Upper lobe of left lung (tissue), 6 donors: ENCODE measurements around the gene WTAP. TPM values are rescaled to one million over a fixed set of nuclear protein-coding genes. Genes with fewer than 3 reads are reported as not detected.

ENCODE experiments used
- ATAC-seq, 2 donors: fragments of 200-7000 bp; cut with Tn5 transposase; one replicate each; pipeline ENCODE4 v1.9.1; 2022; ENCODE audit warnings: mild to moderate bottlenecking in 2 of 2, moderate library complexity in 2 of 2; ENCODE audit not compliant: low FRiP score in 2 of 2
- DNase-seq, 2 donors: peaks; one replicate each; pipeline ENCODE4 v3.0.0-alpha.2; 2019 to 2020
- H3K27ac ChIP-seq, 4 donors: fragments of 200-600 bp; sonication (generic); one replicate each; pipeline ENCODE4 v1.5.1; 2016 to 2019
- H3K27me3 ChIP-seq, 4 donors: fragments of 200-600 bp; sonication (generic); one replicate each; pipeline ENCODE4 v1.5.1; 2017 to 2019
- H3K36me3 ChIP-seq, 4 donors: fragments of 200-600 bp; sonication (generic); one replicate each; pipeline ENCODE4 v1.5.1; 2016 to 2019
- H3K4me1 ChIP-seq, 4 donors: fragments of 200-600 bp; sonication (generic); one replicate each; pipeline ENCODE4 v1.5.1; 2018 to 2019
- H3K4me3 ChIP-seq, 4 donors: fragments of 200-600 bp; sonication (generic); one replicate each; pipeline ENCODE4 v1.5.1; 2017 to 2019; ENCODE audit warnings: mild to moderate bottlenecking in 2 of 4, moderate library complexity in 1 of 4
- H3K9me3 ChIP-seq, 4 donors: fragments of 200-600 bp; sonication (generic); one replicate each; pipeline ENCODE4 v1.5.1; 2018 to 2019
- CTCF ChIP-seq, 6 experiments: fragments of 450-650 bp in 4 of 6; fragments of 200-600 bp in 2 of 6; sonication (generic) in 2 of 6; IDR thresholded peaks; one replicate each; pipeline ENCODE4 v1.5.1; 2016 to 2019; ENCODE audit warnings: antibody characterized with exemption in 6 of 6
- EP300 ChIP-seq, 4 donors: sonication (generic); formaldehyde crosslinking; IDR thresholded peaks; one replicate each; pipeline ENCODE4 v1.5.1; 2017; ENCODE audit warnings: antibody characterized with exemption in 4 of 4, control low read depth in 2 of 4
- POLR2A ChIP-seq, 4 donors: fragments of 450-650 bp; IDR thresholded peaks; one replicate each; pipeline ENCODE4 v1.5.1; 2016 to 2017; ENCODE audit warnings: antibody characterized with exemption in 4 of 4, mild to moderate bottlenecking in 2 of 4
- POLR2AphosphoS5 ChIP-seq, 2 donors: sonication (generic); formaldehyde crosslinking; IDR thresholded peaks; one replicate each; pipeline ENCODE4 v1.5.1; 2017; ENCODE audit warnings: antibody characterized with exemption in 2 of 2
- WGBS, 2 donors: methylation state at CpG; one replicate each; pipeline ENCODE4 v1.1.5; 2017 to 2018; 5-methylcytosine and 5-hydroxymethylcytosine counted together
- total RNA-seq, 6 donors: library from RNA; depleted of rRNA in 4 of 6; stranded (reverse); fragments of >200 nt in 4 of 6; gene quantifications; one replicate each; pipeline versions ENCODE4 v1.1.0 to v1.2.1, GENCODE V29; 2016 to 2021
- donor health status: DM: no; HTN: no; CAD: no; lungs with moderate emphysema.
- donor health status: DM: no; HTN: yes; CAD: no; lungs with severe emphysema.

The WTAP gene
- total RNA-seq = 100 to 1,000 TPM in 2 of 6 donors, 10 to 100 TPM in 4; 67.0 to 123 (median 90.6) TPM

GRCh38 chr6:159726918-159727716 is at the start of gene WTAP:
TSS of gene WTAP (plus strand) at chr6:159727506. CDS start at chr6:159736266, 8,760 bp downstream.
- ATAC-seq (peak; percentile 97 to 99), DNase-seq (peak; percentile 97 to 99)
- Histone ChIP-seq H3K36me3 (no peaks in the 10 kb centered on the region), H3K27ac (peak within 1 kb of the TSS; percentile 99 to 100 (median 100)), H3K27me3 (no peaks in the 10 kb centered on the region), H3K4me3 (peak within 1 kb of the TSS; percentile 69 to 85 (median 78)), H3K4me1 (peaks cover 35 to 54% (median 44%) of the 10 kb centered on the region in 4 donors), H3K9me3 (no peaks in the 10 kb centered on the region)
- 0% methylated on average over 6 to 10 of the region's 93 CpGs for WGBS, 2 donors
- TF ChIP-seq EP300 (IDR thresholded peaks at IDR 0.05) (peak in 2 of 4 donors; percentile 34 to 60), CTCF (IDR thresholded peaks at IDR 0.05) (peak in 2 of 6 experiments; percentile 14 to 26), POLR2AphosphoS5 (IDR thresholded peaks at IDR 0.05) (peak; percentile 97 to 98), POLR2A (IDR thresholded peaks at IDR 0.05) (peak in 3 of 4 donors; percentile 80 to 92 (median 87))

- Histone ChIP-seq H3K9me3 (no peaks in the 10 kb centered on the region), H3K36me3 (peaks cover 0 to 60% (median 19%) of the 10 kb centered on the region in 4 donors), H3K4me3 (no peak overlapping the region), H3K4me1 (peaks cover 10 to 27% (median 19%) of the 10 kb centered on the region in 4 donors), H3K27me3 (no peaks in the 10 kb centered on the region), H3K27ac (no peak overlapping the region)
- no peak for TF ChIP-seq CTCF (IDR thresholded peaks at IDR 0.05)
- peak in 1 of 4 donors; percentile 30 for TF ChIP-seq POLR2A (IDR thresholded peaks at IDR 0.05)
- 94 to 100% methylated on average over 5 of the region's 5 CpGs for WGBS, 2 donors
- no peak for DNase-seq
- ATAC-seq = peak in 1 of 2 donors; percentile 39
These were observed 49.7 kb upstream of the WTAP start for GRCh38 chr6:159677506-159678165.

- H3K36me3 ChIP-seq = peaks cover 0 to 69% (median 21%) of the 10 kb centered on the region in 4 donors
- ATAC-seq = no peak
These were observed 48.7 kb upstream of the WTAP start for GRCh38 chr6:159678574-159678973.

GRCh38 chr6:159679091-159680077 is 47.9 kb upstream of the WTAP start:
- Histone ChIP-seq H3K36me3 (peaks cover 0 to 77% (median 26%) of the 10 kb centered on the region in 4 donors), H3K4me1 (peaks cover 15 to 41% (median 28%) of the 10 kb centered on the region in 4 donors), H3K9me3 (no peaks in the 10 kb centered on the region), H3K27ac (peak overlapping the region; percentile 31 to 65 (median 48)), H3K27me3 (no peaks in the 10 kb centered on the region), H3K4me3 (no peak overlapping the region)
- TF ChIP-seq POLR2A (IDR thresholded peaks at IDR 0.05) = no peak
- TF ChIP-seq EP300 (IDR thresholded peaks at IDR 0.05) = no peak
- no peak for TF ChIP-seq CTCF (IDR thresholded peaks at IDR 0.05)
- no peak for TF ChIP-seq POLR2AphosphoS5 (IDR thresholded peaks at IDR 0.05)
- ATAC-seq = peak in 1 of 2 donors; percentile 51
- no peak for DNase-seq
- 52% methylated on average over 5 of the region's 5 CpGs for WGBS, 2 donors

More at GRCh38 chr6:159678574-159678973, 48.7 kb upstream of the WTAP start:
- peaks cover 15 to 36% (median 21%) of the 10 kb centered on the region in 4 donors for H3K4me1 ChIP-seq
- H3K4me3 ChIP-seq = no peak overlapping the region
- no peak overlapping the region for H3K27ac ChIP-seq
- 93 to 98% methylated on average over 3 of the region's 3 CpGs for WGBS, 2 donors
- DNase-seq = no peak
- no peak for TF ChIP-seq EP300 (IDR thresholded peaks at IDR 0.05)
- peak in 1 of 2 donors; percentile 10 for TF ChIP-seq POLR2AphosphoS5 (IDR thresholded peaks at IDR 0.05)
- no peaks in the 10 kb centered on the region for H3K27me3 ChIP-seq
- no peaks in the 10 kb centered on the region for H3K9me3 ChIP-seq
